Ishikawa (cell line): ENCODE data around the gene TNFRSF6B.

Source experiments
- CEBPB ChIP-seq: IDR thresholded peaks from 2 replicates; pipeline ENCODE4 v1.6.1; 2012
- CREB1 ChIP-seq: IDR thresholded peaks from 2 replicates; pipeline ENCODE4 v1.6.1; 2012; ENCODE audit warnings: low read depth
- EGR1 ChIP-seq: IDR thresholded peaks from 2 replicates; pipeline ENCODE4 v1.6.1; 2012
- EP300 ChIP-seq: IDR thresholded peaks from 2 replicates; pipeline ENCODE4 v1.6.1; 2012; ENCODE audit warnings: borderline replicate concordance
- FOXM1 ChIP-seq: IDR thresholded peaks from 2 replicates; pipeline ENCODE4 v1.6.1; 2012; ENCODE audit warnings: low read depth, borderline replicate concordance
- NFIC ChIP-seq: IDR thresholded peaks from 2 replicates; pipeline ENCODE4 v1.6.1; 2012
- RAD21 ChIP-seq: IDR thresholded peaks from 2 replicates; pipeline ENCODE4 v1.6.1; 2012; ENCODE audit warnings: low read depth
- REST ChIP-seq: IDR thresholded peaks from 2 replicates; pipeline ENCODE4 v1.6.1; 2012; ENCODE audit warnings: low read depth, mild to moderate bottlenecking
- TAF1 ChIP-seq: IDR thresholded peaks from 2 replicates; pipeline ENCODE4 v1.6.1; 2012; ENCODE audit warnings: low read depth, mild to moderate bottlenecking
- TCF12 ChIP-seq: IDR thresholded peaks from 2 replicates; pipeline ENCODE4 v1.6.1; 2012; ENCODE audit warnings: low read depth
- TEAD4 ChIP-seq: IDR thresholded peaks from 2 replicates; pipeline ENCODE4 v1.6.1; 2012
- YY1 ChIP-seq: IDR thresholded peaks from 2 replicates; pipeline ENCODE4 v1.6.1; 2012; ENCODE audit warnings: low read depth
- ZBTB7A ChIP-seq: IDR thresholded peaks from 2 replicates; pipeline ENCODE4 v1.6.1; 2012; ENCODE audit warnings: low read depth
- TF ChIP-seq, protein P1 (sequence below): IDR thresholded peaks from 2 replicates; pipeline ENCODE4 v1.6.1; 2012
- TF ChIP-seq, protein P2 (sequence below): IDR thresholded peaks from 2 replicates; pipeline ENCODE4 v1.6.1; 2012

The TNFRSF6B gene

DNA sequence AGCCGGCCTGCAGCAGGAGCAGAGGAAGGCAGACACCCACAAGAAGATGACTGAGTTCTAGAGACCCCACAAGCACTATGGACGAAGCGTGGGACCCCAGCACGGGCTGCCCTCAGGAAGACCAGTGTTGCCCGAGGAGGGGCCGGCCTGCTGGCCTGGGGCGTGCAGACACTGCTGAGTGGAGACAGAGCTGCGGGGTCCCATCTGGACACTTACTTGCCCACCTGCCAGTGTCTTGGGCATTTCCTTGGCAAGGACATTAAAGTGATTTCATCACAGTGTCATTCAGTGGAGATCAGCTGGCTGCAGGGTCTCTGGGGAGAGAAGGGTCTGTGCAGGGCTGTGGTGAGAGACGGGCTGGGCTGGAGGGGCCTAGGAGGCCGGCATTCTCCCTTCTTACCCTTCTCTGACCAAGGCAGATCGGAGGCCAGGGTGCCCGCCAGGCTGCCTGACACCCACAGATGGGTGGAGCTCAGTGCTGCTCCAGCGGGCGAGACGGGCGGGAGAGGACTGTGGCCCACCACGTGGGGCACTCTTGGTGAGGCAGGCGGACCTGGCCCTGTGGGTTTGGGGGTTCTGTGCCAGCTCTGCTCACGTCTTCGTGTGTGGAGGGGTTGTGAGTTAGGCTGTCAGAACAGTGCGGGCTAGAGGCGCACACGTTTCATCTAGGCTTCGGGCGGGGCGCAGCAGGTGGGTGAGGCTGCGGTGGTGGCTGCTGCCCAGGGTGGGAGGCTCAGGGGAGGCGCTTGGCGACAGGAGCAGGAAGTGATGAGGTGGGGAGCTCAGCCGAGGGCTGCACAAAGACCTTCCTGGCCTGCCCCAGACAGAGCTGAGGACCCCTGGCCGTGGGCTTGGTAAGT lies 39.6 kb downstream of the TNFRSF6B start, which contains the start of gene LIME1:
Gene LIME1, plus strand, starts transcription at position 806 of the 860 bp plus-strand sequence. CDS start 886 bp downstream, outside the sequence.
- TF ChIP-seq RAD21: no peak
- no peak for TF ChIP-seq TCF12
- no peak for TF ChIP-seq YY1
- TF ChIP-seq, protein P1, sequence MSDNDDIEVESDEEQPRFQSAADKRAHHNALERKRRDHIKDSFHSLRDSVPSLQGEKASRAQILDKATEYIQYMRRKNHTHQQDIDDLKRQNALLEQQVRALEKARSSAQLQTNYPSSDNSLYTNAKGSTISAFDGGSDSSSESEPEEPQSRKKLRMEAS: no peak
- no peak for TF ChIP-seq TEAD4

DNA sequence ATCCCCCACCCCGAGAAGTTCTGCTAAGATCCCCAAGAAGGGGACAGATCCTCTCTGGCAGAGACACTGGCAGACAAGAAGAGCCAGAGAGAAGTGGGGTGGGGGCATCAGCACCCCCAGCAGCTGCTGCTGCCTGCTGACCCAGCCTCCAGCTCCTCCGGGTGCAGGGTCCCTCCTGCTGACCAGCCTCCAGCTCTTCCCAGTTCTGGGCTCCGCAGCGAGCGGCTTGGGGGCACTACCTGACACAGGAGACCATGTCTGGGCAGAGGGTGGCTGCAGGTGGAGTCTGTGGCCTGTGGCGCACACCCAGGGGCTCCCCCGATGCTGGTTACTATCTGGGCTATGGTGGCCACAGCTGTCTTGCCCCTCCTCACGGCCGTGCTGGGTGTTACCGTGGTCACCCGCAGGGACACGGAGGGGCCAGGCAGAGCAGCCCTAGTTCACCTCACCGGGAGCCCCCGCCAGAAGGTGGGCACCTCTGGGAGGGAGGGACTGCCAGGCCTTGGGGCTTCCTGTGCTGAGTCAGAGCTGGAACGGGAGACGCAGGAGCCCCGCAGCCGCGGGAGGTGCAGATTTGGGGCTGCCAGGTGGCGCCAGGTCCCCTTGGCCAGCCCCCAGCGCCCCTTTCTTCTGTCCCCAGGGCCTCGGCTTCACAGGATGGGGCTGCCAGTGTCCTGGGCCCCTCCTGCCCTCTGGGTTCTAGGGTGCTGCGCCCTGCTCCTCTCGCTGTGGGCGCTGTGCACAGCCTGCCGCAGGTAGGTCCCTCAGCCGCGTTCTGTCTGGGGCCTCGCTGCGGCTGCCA lies 40.6 kb downstream of the TNFRSF6B start:
- TF ChIP-seq CEBPB (no peak), TEAD4 (no peak)
- TF ChIP-seq, protein P1: no peak

DNA sequence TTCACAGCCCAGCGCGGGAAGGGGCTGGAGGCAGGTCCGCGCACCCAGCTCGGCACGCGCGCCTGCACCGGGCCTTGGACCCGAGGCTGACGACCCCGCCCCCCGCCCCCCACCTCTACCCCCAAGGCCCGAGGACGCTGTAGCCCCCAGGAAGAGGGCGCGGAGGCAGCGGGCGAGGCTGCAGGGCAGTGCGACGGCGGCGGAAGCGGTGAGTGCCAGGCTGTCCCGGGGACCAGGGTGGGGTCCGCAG lies 41.2 kb downstream of the TNFRSF6B start:
- TF ChIP-seq, protein P1: no peak
- TF ChIP-seq REST: no peak
- no peak for TF ChIP-seq YY1
- TF ChIP-seq RAD21: no peak
- TF ChIP-seq CREB1: no peak
- TF ChIP-seq EGR1: no peak
- TF ChIP-seq, protein P2, sequence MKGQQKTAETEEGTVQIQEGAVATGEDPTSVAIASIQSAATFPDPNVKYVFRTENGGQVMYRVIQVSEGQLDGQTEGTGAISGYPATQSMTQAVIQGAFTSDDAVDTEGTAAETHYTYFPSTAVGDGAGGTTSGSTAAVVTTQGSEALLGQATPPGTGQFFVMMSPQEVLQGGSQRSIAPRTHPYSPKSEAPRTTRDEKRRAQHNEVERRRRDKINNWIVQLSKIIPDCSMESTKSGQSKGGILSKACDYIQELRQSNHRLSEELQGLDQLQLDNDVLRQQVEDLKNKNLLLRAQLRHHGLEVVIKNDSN: no peak
- no peak for TF ChIP-seq ZBTB7A
- no peak for TF ChIP-seq TAF1

- TF ChIP-seq REST (no peak), FOXM1 (no peak), CREB1 (no peak), EP300 (no peak), RAD21 (no peak), TEAD4 (no peak), CEBPB (no peak), ZBTB7A (no peak), NFIC (no peak), TCF12 (no peak), TAF1 (no peak), YY1 (no peak), EGR1 (no peak)
- TF ChIP-seq, protein P2: no peak
- TF ChIP-seq, protein P1: no peak
Measured at GRCh38 chr20:63737945-63738686, 41.7 kb downstream of the TNFRSF6B start.

- TF ChIP-seq CREB1 (no peak), EGR1 (no peak), TAF1 (no peak)
- TF ChIP-seq, protein P2: no peak
Measured at GRCh38 chr20:63738687-63739129, 42.3 kb downstream of the TNFRSF6B start.
